ENCODE measurements around the gene RAB3GAP1.

The RAB3GAP1 gene

GRCh38 chr2:135190799-135191198 lies 138.7 kb downstream of the RAB3GAP1 start:
- Histone ChIP-seq H3K9me2 (ENCODE audit: low read depth, low read length) (no peaks in the 10 kb centered on the region), H4K20me1 (ENCODE audit: insufficient read depth, low read length) (no peaks in the 10 kb centered on the region), H3F3A (ENCODE audit: insufficient read depth, low read length) (no peaks in the 10 kb centered on the region), H3K9me3 (ENCODE audit: low read length) (peaks cover 10% of the 10 kb centered on the region; the same call in 1 of the 2 replicates), H3K9ac (ENCODE audit: low read length) (no peak overlapping the region), H2AFZ (ENCODE audit: low read length) (no peak overlapping the region), H3K27ac (ENCODE audit: low read depth, low read length, poor library complexity, severe bottlenecking) (no peak overlapping the region), H3K27me3 (ENCODE audit: insufficient read depth, low read length) (no peaks in the 10 kb centered on the region), H3K79me2 (ENCODE audit: insufficient read depth, low read length) (no peaks in the 10 kb centered on the region), H3K4me2 (ENCODE audit: low read length) (no peak overlapping the region), H3K4me1 (ENCODE audit: insufficient read depth, low read length, severe bottlenecking) (no peaks in the 10 kb centered on the region), H3K36me3 (ENCODE audit: insufficient read depth, low read length) (no peaks in the 10 kb centered on the region), H3K4me3 (ENCODE audit: low read depth, low read length, poor library complexity, severe bottlenecking) (no peak overlapping the region)
- TF ChIP-seq CTCF (IDR thresholded peaks at IDR 0.05; ENCODE audit: low read length) (no peak), EZH2 (IDR thresholded peaks at IDR 0.05; ENCODE audit: borderline replicate concordance, low read length) (no peak)

- TF ChIP-seq EZH2 (IDR thresholded peaks at IDR 0.05; ENCODE audit: borderline replicate concordance, low read length) (no peak), CTCF (IDR thresholded peaks at IDR 0.05; ENCODE audit: low read length) (no peak)
- Histone ChIP-seq H3F3A (ENCODE audit: insufficient read depth, low read length) (no peaks in the 10 kb centered on the region), H3K9me3 (ENCODE audit: low read length) (no peaks in the 10 kb centered on the region), H3K9ac (ENCODE audit: low read length) (no peak overlapping the region), H4K20me1 (ENCODE audit: insufficient read depth, low read length) (no peaks in the 10 kb centered on the region), H3K4me1 (ENCODE audit: insufficient read depth, low read length, severe bottlenecking) (peaks cover 5% of the 10 kb centered on the region), H3K4me3 (ENCODE audit: low read depth, low read length, poor library complexity, severe bottlenecking) (no peak overlapping the region), H3K79me2 (ENCODE audit: insufficient read depth, low read length) (no peaks in the 10 kb centered on the region), H3K27ac (ENCODE audit: low read depth, low read length, poor library complexity, severe bottlenecking) (no peak overlapping the region), H3K9me2 (ENCODE audit: low read depth, low read length) (no peaks in the 10 kb centered on the region), H2AFZ (ENCODE audit: low read length) (no peak overlapping the region), H3K4me2 (ENCODE audit: low read length) (no peak overlapping the region), H3K36me3 (ENCODE audit: insufficient read depth, low read length) (no peaks in the 10 kb centered on the region), H3K27me3 (ENCODE audit: insufficient read depth, low read length) (no peaks in the 10 kb centered on the region)
These were observed 146.4 kb downstream of the RAB3GAP1 start for GRCh38 chr2:135198481-135198880.

- no peaks in the 10 kb centered on the region for H3K9me2 ChIP-seq (ENCODE audit: low read depth, low read length)
- no peak overlapping the region for H2AFZ ChIP-seq (ENCODE audit: low read length)
- H3K27ac ChIP-seq (ENCODE audit: low read depth, low read length, poor library complexity, severe bottlenecking) = no peak overlapping the region
- H3K9ac ChIP-seq (ENCODE audit: low read length) = no peak overlapping the region
- no peaks in the 10 kb centered on the region for H4K20me1 ChIP-seq (ENCODE audit: insufficient read depth, low read length)
- no peak overlapping the region for H3K4me3 ChIP-seq (ENCODE audit: low read depth, low read length, poor library complexity, severe bottlenecking)
- H3K79me2 ChIP-seq (ENCODE audit: insufficient read depth, low read length) = no peaks in the 10 kb centered on the region
- no peaks in the 10 kb centered on the region for H3K9me3 ChIP-seq (ENCODE audit: low read length)
- H3K4me1 ChIP-seq (ENCODE audit: insufficient read depth, low read length, severe bottlenecking) = peaks cover 5% of the 10 kb centered on the region
- no peak for TF ChIP-seq CTCF (IDR thresholded peaks at IDR 0.05; ENCODE audit: low read length)
- no peak for TF ChIP-seq EZH2 (IDR thresholded peaks at IDR 0.05; ENCODE audit: borderline replicate concordance, low read length)
- H3K36me3 ChIP-seq (ENCODE audit: insufficient read depth, low read length) = 0 out of 2 replicates have a peak, but pooled peaks cover 3% of the 10 kb centered on the region
- no peak overlapping the region for H3K4me2 ChIP-seq (ENCODE audit: low read length)
- no peaks in the 10 kb centered on the region for H3K27me3 ChIP-seq (ENCODE audit: insufficient read depth, low read length)
- no peaks in the 10 kb centered on the region for H3F3A ChIP-seq (ENCODE audit: insufficient read depth, low read length)
These were observed 150.7 kb downstream of the RAB3GAP1 start for GRCh38 chr2:135202751-135203150.

Measured in OCI-LY1 (cell line).